ENCODE measurements around the gene ZNF594.
"Not testable (repeated sequence)": the region's sequence is repeated elsewhere in the genome, so short reads cannot be mapped to it uniquely, and the experiment has no call there.

The ZNF594 gene

DNA sequence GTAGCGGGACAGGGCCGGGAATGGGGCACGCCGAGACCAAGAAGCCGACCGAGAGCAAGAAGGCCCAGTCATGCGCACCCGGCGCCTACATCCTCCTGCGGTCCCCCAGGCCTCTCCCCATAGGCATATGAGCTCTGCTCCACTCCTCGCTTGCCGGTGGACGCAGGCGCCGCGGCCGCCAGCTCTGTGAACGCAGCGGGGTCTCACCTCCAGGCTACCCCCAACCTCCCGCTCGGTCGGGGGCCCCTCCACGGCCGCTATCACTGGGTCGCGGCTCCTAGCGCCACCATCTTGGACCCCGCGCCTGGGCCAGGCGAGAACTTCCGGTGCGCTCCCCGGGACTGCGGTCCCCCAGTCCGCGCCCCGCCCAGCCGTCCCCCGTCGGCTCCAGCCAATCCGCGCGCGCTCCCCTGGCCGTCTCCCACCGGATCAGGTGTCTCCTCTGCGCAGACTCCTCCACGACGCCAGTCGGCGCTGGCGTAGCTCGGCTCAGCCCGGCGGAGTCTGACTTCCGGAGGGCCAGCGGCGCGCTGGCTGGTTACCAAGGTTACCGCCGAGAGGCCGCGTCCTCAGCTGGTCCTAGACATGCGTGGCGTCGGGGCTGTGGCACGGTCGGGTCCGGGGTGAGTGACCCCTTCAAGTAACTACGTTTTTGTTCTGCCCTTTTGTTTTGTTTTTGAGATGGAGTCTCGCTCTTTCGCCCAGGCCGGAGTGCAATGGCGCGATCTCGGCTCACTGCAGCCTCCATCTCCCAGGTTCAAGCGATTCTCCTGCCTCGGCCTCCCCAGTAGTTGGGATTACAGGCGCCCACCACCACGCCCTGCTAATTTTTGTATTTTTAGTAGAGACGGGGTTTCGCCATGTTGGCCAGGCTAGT lies at the start of gene ZNF594:
TSS of gene ZNF594 (minus strand) at position 328 of the 877 bp plus-strand sequence. CDS start 7,612 bp downstream, outside the sequence.
- H3K27ac ChIP-seq = peak within 1 kb of the TSS in 20 of 21 experiments; percentile 32 to 90 (median 82)
- peak within 1 kb of the TSS; percentile 58 to 92 (median 77) for H3K4me3 ChIP-seq

DNA sequence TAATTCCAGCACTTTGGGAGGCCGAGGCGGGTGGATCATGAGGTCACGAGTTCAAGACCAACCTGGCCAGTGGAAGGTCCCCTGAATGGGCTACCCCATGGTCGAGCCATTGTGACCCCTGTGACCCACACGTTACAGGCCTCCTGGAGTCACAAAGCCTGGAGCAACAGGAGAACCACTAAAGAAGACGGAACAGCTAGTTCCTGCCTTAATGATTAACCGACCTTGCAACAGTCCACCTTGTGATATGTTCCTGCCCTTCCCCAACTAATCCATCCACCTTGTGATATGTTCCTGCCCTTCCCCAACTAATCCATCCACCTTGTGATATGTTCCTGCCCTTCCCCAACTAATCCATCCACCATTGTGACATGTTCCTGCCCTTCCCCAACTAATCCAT lies 48.1 kb upstream of the ZNF594 start:
- not testable (repeated sequence) for H3K27ac ChIP-seq, H3K4me3 ChIP-seq

- H3K27ac ChIP-seq = peak overlapping the region in 2 of 21 experiments; percentile 11 to 29
- no peak overlapping the region for H3K4me3 ChIP-seq
Observed at GRCh38 chr17:5238333-5238732, 46.7 kb upstream of the ZNF594 start.

DNA sequence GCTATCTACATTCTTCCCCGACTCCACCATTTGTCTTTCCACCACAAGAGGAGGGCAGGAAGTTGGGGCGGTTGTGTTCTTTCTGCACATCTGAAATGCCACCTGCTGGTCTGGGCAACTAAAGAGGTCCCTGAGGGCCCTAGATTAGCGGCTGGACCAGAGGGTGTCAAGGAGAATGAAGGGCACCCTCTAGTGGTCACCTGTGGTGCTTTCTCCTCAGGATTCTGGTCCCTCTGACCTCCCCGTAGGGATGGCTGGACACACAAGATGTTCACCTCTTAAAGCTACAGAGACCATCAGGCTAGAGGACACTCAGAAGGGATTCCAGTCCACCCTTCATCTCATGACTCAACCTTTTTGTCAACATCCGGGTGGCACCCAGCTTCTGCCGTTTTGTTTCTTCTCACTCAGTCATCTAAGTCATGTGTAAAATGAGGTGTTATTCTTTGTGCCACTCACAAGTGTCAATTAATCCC lies 45.9 kb upstream of the ZNF594 start:
- peak overlapping the region in 4 of 21 experiments; percentile 2 to 39 (median 16) for H3K27ac ChIP-seq
- no peak overlapping the region for H3K4me3 ChIP-seq

DNA sequence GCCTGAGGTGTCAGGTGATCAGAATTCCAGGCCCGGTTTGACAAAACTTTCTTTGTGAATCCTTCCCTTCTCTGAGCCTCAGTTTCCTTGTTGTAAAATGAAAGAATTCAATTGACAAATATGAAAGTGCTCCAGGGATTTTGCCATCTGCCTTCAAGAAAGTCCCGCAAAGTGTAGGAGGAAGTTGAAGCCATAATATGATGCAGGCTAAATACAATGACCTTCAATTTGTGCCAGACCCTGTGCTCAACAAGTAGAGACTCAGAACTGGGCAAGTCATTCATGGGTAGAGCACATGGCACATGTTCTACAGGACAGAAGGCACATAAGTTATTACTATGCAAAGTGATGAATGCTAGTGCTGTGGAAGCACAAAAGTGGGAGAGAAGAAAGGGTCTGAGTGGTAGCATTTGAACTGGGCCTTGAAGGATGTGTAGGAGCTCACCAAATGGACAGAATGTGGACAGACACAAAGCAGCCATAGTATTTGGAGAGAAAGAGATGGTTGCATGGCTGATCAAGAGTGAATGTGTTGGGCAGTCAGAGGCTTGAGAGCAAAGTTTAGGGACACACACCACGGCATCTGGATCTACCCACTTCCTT lies 45.4 kb upstream of the ZNF594 start:
- H3K27ac ChIP-seq = peak overlapping the region in 4 of 21 experiments; percentile 2 to 39 (median 16)
- no peak overlapping the region for H3K4me3 ChIP-seq

DNA sequence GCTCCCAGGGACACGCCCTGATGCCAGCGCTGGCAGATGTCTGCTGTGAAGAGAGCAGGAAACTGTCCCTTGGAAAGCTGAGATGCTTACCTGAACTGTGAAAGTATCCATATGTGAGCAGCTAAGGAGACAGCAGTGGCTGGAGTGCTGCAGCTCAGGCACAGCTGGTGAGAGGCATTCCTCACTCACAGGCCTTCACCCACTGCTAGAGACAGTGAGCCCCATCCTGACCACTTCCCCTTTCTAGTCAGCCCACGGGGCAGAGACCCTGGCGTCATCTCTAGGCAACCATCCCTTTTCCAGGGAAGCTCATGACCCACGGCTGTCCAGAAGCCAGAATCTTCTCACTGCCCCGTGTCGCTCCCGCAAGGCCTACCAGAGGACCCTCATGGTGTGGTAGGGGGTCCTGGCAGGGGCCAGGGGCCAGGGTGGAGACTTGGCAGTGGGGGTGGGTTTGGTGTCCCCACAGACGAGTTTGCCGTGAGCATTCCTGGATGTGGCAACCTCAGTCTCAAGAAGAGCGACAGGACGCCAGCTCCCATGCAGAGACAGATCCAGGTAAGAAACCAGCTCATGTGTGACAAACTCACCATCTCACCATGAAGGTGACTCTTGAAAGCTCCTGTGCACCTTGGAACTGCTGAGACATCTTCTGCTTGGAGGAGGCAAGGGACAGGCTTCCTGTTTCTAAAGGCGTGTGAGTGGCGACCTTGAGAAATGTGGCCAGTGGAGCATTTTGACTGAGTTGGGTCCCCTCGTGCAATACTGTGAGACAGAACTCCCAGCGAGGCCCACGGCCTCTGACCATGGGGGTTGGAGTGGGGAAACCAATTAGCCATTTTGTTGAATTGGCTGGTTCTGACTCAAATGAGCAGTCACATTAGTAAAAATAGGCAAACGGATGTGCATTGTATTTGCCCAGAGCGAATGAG lies 43.2 kb upstream of the ZNF594 start, which contains the start of gene SCIMP:
TSS of gene SCIMP (minus strand) at position 216 of the 932 bp plus-strand sequence. CDS start at position 111, 105 bp downstream.
- H3K27ac ChIP-seq = peak within 1 kb of the TSS in 8 of 21 experiments; percentile 3 to 75 (median 51)
- H3K4me3 ChIP-seq = no peak within 1 kb of the TSS

DNA sequence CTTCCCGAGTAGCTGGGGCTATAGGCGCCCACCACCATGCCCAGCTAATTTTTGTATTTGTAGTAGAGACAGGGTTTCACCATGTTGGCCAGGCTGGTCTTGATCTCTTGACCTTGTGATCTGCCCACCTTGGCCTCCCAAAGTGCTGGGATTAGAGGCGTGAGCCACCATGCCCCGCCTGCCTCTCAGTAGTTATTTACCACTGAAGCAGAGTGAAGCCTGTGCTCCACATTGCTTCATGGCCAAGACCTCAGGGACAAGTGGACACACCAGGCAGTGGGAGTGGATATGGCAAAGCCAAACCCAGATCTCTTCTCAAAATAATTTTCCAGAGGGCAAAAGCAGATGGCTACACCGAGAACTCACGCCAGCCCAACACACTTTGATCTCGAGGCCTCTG lies 41.8 kb upstream of the ZNF594 start:
- H3K4me3 ChIP-seq = not testable (repeated sequence)
- peak overlapping the region in 4 of 21 experiments; percentile 3 to 75 (median 48) for H3K27ac ChIP-seq

DNA sequence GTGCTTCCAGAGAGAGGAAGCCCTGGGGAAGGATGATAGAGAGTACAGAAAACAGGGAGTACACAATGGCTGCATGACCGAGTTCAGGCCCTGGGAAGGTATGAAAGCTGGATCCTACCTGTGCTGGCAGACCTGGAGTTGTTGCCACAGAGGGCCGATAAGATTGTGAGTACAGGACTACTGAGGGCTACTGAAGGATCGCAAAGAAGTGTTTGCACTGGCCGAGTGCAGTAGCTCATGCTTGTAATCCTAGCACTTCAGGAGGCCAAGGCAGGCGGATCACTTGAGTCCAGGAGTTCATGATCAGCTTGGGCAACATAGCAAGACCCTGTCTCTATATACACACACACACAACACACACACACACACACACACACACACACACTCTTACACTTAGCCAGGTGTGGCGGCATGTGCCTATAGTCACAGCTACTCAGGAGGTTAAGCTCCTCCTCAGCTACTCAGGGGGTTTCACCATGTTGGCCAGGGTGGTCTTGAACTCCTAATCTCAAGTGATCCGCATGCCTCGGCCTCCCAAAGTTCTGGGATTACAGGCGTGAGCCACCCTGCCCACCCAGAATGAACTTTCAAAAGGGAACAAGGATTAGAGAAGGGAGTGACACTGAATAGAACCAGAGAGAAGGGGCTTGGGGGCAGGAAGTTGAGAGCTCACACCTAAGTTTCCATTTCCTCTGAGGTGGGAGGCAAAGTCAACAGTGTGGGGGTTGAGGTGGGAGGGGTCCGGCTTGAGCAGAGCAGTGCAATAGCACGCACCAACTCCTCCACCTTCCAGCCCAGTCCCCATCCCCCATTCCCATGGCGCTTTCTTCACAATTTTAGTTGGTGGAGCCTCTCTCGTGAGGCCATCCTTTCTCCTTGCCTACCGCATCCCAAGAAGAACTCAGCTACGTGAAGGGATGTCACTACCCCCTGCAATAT lies 35.5 kb upstream of the ZNF594 start:
- H3K27ac ChIP-seq = peak overlapping the region in 6 of 21 experiments; percentile 25 to 75 (median 58)
- no peak overlapping the region for H3K4me3 ChIP-seq

DNA sequence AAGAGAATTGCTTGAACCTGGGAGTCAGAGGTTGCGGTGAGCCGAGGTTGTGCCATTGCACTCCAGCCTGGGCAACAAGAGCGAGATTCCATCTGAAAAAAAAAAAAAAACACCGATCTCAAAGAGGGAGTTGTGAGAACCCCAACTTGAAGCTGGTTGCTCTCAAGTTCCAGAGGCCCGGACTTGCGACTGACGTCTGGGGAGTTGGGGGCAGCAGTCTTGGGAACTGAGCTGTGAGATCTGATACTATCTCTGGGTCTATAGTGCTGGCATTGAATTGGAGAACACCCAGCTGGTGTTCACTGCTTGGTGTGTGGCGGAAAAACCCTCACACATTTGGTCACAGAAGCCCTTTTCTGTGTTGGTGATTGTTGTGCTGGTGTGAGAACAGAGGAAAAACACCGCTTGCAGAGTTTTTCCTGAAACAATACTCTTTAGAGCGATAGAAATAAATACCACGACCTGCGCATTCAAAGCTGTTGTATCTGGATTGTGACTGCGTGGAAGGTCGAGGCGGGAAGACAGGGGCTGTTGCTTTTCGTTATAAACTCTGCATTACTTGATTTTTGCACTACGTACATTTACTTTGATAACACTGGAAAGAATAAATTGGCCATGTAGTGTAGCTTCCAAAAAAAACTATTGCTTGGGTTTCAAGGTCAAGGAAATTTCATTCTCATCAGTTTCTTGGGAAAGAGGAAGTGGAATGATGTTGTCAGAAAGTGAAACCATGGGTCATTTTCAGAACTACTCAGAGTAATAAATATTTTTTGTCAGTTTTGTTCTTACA lies 34.2 kb upstream of the ZNF594 start:
- no peak overlapping the region for H3K4me3 ChIP-seq
- H3K27ac ChIP-seq = peak overlapping the region in 3 of 21 experiments; percentile 65 to 75 (median 70)

DNA sequence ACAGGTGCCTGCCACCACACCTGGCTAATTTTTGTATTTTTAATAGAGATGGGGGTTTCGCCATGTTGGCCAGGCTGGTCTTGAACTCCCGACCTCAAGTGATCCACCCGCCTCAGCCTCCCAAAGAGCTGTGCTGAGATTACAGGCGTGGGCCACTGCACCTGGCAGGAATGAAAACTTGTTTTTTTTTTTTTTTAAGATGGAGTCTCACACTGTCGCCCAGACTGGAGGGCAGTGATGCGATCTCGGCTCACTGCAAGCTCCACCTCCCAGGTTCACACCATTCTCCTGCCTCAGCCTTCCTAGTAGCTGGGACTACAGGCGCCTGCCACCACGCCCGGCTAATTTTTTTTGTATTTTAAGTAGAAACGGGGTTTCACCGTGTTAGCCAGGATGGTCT lies 30.2 kb upstream of the ZNF594 start:
- not testable (repeated sequence) for H3K4me3 ChIP-seq
- H3K27ac ChIP-seq = peak overlapping the region in 6 of 21 experiments; percentile 17 to 66 (median 52)

DNA sequence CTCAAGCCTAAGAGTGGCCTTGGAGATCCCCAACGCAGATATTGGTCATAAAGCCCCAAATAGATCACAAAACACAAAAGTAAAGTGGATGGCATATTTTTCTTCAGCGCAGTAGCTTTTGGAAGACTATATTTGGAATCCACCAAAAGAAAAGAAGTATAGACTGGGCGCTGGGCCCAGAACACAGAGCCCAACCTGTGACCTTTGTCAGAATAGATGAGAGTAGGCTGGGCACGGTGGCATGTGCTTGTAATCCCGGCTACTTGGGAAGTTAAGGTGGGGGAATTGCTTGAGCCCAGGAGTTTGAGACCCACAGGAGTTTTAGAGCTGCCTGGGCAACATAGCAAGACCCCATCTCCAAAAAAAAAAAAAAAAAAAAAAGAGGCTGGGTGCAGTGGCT lies 28.4 kb upstream of the ZNF594 start:
- H3K27ac ChIP-seq = no peak overlapping the region
- H3K4me3 ChIP-seq = no peak overlapping the region

DNA sequence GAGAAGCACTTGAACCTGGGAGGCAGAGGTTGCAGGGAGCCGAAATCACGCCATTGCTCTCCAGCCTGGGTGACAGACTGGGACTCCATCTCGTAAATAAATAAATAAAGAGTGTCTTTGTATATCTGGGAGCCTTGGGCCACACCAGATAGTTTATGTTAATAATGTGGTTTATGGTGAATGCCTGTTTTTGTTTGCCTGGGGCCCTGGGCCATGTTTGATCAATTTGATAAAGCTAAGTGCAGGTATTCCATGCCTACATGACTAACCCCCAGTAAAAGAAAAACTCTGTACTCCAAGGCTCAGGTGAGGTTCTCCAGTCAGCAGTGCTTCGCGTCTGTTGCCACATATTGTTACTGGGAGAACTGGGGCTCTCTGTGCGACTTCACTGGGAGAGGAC lies 27.9 kb upstream of the ZNF594 start:
- Histone ChIP-seq H3K27ac (no peak overlapping the region), H3K4me3 (no peak overlapping the region)

DNA sequence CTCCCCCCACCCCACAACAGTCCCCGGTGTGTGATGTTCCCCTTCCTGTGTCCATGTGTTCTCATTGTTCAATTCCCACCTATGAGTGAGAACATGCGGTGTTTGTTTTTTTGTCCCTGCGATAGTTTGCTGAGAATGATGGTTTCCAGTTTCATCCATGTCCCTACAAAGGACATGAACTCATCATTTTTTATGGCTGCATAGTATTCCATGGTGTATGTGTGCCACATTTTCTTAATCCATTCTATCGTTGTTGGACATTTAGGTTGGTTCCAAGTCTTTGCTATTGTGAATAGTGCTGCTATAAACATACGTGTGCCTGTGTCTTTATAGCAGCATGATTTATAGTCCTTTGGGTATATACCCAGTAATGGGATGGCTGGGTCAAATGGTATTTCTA lies 25.9 kb upstream of the ZNF594 start:
- H3K27ac ChIP-seq, H3K4me3 ChIP-seq: not testable (repeated sequence)

GRCh38 chr17:5211458-5211857 lies 19.8 kb upstream of the ZNF594 start:
- no peak overlapping the region for H3K4me3 ChIP-seq
- H3K27ac ChIP-seq = peak overlapping the region in 1 of 21 experiments; percentile 63

- Histone ChIP-seq H3K27ac (peak overlapping the region in 1 of 21 experiments; percentile 63), H3K4me3 (no peak overlapping the region)
Observed at GRCh38 chr17:5210614-5211252, 19.1 kb upstream of the ZNF594 start.

- Histone ChIP-seq H3K4me3 (no peak overlapping the region), H3K27ac (no peak overlapping the region)
Observed at GRCh38 chr17:5210091-5210490, 18.4 kb upstream of the ZNF594 start.

- H3K27ac ChIP-seq = no peak overlapping the region
Observed at GRCh38 chr17:5209396-5209795, 17.7 kb upstream of the ZNF594 start.

More at GRCh38 chr17:5209396-5209795, 17.7 kb upstream of the ZNF594 start:
- no peak overlapping the region for H3K4me3 ChIP-seq
